Coronary artery (tissue), 2 donors: ENCODE data around the gene INPP5D.

Experiments
- DNase-seq: peaks from one replicate; pipeline ENCODE4 v3.0.0-alpha.2; 2017; ENCODE audit warnings: low spot score
- H3K27ac ChIP-seq, 2 donors: fragments of 200-600 bp; sonication (generic); one replicate each; pipeline ENCODE4 v1.5.1; 2016 to 2019
- H3K4me3 ChIP-seq: fragments of 200-600 bp; sonication (generic); 2 replicates; pipeline ENCODE4 v1.5.1; 2016; ENCODE audit warnings: mild to moderate bottlenecking, moderate library complexity
- TF ChIP-seq, protein P1 (sequence below): fragments of 200-600 bp; sonication (generic); IDR thresholded peaks from one replicate; pipeline ENCODE4 v1.5.1; 2019; ENCODE audit warnings: antibody characterized with exemption

Gene INPP5D

DNA sequence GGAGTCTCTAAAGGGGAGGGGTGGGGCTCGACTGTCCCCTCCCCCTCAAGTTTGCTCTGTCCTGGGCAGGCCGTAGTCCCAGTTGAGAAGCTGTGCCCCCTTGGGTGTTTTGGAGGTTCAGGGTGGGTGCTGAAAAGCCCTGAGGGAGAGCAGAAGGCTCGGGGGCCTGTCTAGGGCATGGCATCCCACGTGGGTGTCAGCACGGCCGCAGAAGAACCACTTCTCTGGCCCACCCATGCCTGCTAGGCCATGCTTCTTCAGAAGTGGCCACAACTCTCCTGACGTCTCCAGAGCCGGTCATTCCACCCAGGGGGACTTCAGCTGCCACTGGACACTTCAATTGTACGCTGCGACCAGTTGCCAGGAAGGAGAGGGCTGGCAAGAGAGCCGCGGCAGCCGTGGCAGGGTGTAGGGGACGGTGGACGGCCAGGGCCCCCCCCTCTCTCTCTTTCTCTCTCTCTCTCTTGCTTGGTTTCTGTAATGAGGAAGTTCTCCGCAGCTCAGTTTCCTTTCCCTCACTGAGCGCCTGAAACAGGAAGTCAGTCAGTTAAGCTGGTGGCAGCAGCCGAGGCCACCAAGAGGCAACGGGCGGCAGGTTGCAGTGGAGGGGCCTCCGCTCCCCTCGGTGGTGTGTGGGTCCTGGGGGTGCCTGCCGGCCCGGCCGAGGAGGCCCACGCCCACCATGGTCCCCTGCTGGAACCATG, at the start of gene INPP5D:
Gene INPP5D (plus strand): TSS at position 546 of the 704 bp plus-strand sequence. CDS start 137 bp downstream, at position 683.
- Histone ChIP-seq H3K27ac (peak within 1 kb of the TSS; percentile 19 to 85), H3K4me3 (peak within 1 kb of the TSS; percentile 69)
- DNase-seq = peak; percentile 74
- TF ChIP-seq, protein P1, sequence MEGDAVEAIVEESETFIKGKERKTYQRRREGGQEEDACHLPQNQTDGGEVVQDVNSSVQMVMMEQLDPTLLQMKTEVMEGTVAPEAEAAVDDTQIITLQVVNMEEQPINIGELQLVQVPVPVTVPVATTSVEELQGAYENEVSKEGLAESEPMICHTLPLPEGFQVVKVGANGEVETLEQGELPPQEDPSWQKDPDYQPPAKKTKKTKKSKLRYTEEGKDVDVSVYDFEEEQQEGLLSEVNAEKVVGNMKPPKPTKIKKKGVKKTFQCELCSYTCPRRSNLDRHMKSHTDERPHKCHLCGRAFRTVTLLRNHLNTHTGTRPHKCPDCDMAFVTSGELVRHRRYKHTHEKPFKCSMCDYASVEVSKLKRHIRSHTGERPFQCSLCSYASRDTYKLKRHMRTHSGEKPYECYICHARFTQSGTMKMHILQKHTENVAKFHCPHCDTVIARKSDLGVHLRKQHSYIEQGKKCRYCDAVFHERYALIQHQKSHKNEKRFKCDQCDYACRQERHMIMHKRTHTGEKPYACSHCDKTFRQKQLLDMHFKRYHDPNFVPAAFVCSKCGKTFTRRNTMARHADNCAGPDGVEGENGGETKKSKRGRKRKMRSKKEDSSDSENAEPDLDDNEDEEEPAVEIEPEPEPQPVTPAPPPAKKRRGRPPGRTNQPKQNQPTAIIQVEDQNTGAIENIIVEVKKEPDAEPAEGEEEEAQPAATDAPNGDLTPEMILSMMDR = no peak

DNA sequence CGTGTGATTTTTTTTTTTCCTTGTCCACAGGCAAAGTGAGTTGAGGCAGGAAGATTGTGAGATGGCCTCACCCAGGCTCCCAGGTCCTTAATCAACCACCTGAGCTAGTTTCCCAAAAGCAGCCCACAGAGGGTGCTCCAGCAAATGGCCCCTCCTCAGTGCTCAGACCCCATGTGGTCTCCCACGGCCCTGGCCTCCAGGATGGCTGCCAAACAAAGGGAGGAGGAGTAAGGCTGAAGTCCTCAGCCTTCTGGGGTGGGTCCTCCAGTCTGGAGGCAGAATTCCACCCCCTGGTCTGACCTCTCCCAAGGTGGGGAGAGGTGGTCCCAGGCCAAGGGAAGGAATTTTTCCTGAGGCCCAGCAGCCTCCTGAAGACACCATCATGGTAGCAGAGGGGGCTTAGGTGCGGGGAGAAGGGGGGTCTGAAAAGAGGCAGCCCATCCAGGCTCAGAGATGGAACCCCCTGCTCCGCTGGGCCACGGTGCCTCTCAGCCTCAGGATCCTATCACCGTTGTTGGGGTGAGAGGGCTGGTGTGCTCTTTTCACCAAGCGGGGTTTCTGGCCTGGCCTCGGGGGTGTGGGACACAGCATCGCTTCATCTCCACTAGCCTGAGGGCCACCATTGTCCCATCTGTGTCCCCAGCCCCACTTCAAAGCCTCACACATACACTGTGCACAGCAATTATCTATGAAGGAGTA, 49.4 kb upstream of the INPP5D start:
- Histone ChIP-seq H3K27ac (no peak overlapping the region), H3K4me3 (no peak overlapping the region)
- DNase-seq = peak; percentile 35
- TF ChIP-seq, protein P1 = no peak

DNA sequence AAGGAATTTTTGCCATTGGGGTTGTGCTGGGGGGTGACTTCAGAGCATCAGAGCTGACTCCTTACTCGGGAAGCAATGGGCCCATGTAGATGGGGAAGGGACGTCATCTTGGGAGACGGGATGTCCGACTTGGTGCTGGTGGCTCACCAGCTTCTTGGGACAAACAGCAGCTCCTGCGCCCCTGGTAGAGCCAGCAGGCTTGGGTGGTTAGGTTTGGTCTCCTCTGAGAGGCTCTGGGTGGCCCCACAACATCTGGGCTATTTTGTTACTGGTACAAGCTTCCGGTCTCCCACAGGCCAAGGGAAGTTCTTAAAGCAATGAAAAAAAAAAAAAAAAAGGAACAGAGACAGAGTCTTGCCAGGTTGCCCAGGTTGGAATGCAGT, 48.9 kb upstream of the INPP5D start:
- Histone ChIP-seq H3K27ac (no peak overlapping the region), H3K4me3 (no peak overlapping the region)
- DNase-seq = peak; percentile 8
- TF ChIP-seq, protein P1 = no peak

DNA sequence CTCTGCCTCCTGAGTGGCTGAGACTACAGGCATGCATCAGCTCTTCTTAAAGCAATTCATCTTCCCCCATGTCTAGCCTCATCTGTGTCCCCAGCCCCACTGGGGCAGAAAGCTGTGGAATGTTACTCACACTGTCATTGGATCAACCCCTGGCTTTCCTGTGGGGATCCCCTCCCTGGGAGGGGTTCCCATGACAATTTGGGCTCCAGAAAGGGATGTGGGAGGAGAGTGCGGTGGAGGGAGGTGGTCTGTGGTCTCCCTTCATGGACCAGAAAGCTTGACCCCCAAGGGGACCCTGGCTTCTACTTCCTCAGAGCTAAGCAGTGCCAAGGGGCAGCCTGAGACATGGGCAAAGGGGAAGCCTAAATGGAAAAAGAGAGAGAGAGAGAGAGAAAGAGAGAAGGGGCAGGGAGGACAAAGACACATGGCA, 48.4 kb upstream of the INPP5D start:
- no peak overlapping the region for H3K4me3 ChIP-seq
- DNase-seq = peak; percentile 46
- no peak overlapping the region for H3K27ac ChIP-seq
- TF ChIP-seq, protein P1 = no peak

DNA sequence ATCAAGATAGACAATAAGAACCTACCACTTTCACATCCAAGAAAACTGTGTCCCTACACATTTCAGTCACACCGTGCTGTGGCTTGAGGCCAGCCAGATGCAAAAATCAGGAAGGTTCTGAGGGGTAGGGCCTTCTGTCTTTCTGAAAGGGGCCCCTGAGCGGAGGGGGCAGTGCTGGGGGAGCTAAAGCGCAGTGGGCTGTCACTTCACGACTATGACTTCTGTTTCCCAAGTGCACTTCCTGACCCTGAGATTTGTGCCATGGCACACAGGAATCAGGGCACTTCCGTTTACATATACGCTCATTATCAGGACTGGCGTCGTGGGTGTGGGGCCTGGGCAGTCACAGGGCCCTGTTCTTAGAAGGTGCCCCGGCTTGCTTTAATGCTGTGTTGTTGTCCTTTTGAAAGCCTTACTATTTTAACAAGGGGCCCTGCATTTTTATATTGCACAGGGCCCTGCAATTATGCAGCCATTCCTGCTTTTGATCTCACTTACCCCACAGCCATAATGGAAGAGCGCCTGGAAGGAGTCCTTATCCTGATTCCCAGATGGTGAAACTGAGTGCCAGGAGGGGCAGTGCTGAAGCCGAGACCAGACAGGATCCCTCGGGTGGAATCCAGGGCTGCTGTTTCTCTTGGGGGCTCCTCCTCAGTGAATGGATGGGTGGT, 47.7 kb upstream of the INPP5D start:
- DNase-seq = peak; percentile 50
- Histone ChIP-seq H3K27ac (no peak overlapping the region), H3K4me3 (no peak overlapping the region)
- TF ChIP-seq, protein P1 = no peak

DNA sequence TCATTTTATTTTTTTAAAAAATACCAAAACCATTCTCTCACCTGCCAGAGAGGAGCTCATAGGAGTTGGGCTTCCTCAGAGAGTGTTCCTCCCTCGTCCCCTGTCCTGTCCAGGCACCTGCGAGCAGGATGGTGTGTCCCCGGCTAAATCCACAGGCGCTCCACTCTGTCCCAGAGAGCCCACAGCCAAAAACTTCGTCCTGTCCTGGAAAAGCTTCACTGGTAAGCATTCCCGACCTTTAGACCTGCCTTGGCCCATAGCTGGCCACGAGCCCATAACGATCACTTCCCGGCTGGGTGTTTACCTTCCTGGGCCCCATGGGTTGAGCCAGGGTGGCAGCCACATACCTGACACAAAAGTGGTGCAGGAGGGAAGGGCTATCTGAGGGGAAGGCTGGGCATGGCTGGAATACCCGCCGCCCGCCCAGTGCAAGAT, 47.1 kb upstream of the INPP5D start, which contains the start of gene NGEF:
Gene NGEF (minus strand): TSS at position 230 of the 435 bp plus-strand sequence. CDS start 38,366 bp downstream, outside the sequence.
- H3K27ac ChIP-seq = no peak within 1 kb of the TSS
- DNase-seq = peak; percentile 65
- no peak within 1 kb of the TSS for H3K4me3 ChIP-seq
- TF ChIP-seq, protein P1 = no peak
